Measurements from ENCODE around the gene TOGARAM2. TPM values are rescaled to one million over a fixed set of nuclear protein-coding genes. Genes with fewer than 3 reads are reported as not detected.

TOGARAM2 gene
- total and polyA plus RNA-seq, 10 donors: 3.0 to 19.9 (median 8.6) TPM

GRCh38 chr2:29014331-29014730, 33.2 kb downstream of the TOGARAM2 start:
- peaks cover 40 to 97% (median 79%) of the 10 kb centered on the region in 6 donors for H3K4me1 ChIP-seq
- no peak for TF ChIP-seq POLR2A (IDR thresholded peaks at IDR 0.05)
- TF ChIP-seq CTCF (IDR thresholded peaks at IDR 0.05 in 8 of 11, conservative IDR thresholded peaks at IDR 0.05 in 3 of 11): no peak
- no peak for TF ChIP-seq POLR2AphosphoS5 (IDR thresholded peaks at IDR 0.05)
- no peaks in the 10 kb centered on the region for H3K9me3 ChIP-seq
- intact Hi-C loops (cut with DNase I; ENCODE audit: low total_unique reads): no loop called here
- peak overlapping the region; percentile 28 to 94 (median 76) for H3K27ac ChIP-seq
- H3K36me3 ChIP-seq: no peaks in the 10 kb centered on the region
- DNase-seq: peak; percentile 82
- peak overlapping the region in 3 of 8 donors; percentile 6 to 47 (median 14) for H3K4me3 ChIP-seq
- peaks cover 0 to 29% (median 0%) of the 10 kb centered on the region in 7 donors for H3K27me3 ChIP-seq (replicated peaks in 1 of 7)
- 44 to 58% (median 45%) methylated on average over 8 of the region's 8 CpGs for WGBS, 5 donors

- 8 to 15% (median 12%) methylated on average over 13 of the region's 13 CpGs for WGBS, 5 donors
- Histone ChIP-seq H3K27me3 (replicated peaks in 1 of 7) (peaks cover 0 to 24% (median 0%) of the 10 kb centered on the region in 7 donors), H3K36me3 (no peaks in the 10 kb centered on the region), H3K4me1 (peaks cover 40 to 91% (median 77%) of the 10 kb centered on the region in 6 donors), H3K9me3 (no peaks in the 10 kb centered on the region), H3K27ac (peak overlapping the region; percentile 58 to 94 (median 79)), H3K4me3 (peak overlapping the region in 3 of 8 donors; percentile 3 to 47 (median 14))
- TF ChIP-seq CTCF (IDR thresholded peaks at IDR 0.05 in 8 of 11, conservative IDR thresholded peaks at IDR 0.05 in 3 of 11) (peak in 6 of 11 experiments; percentile 6 to 54 (median 39)), POLR2A (IDR thresholded peaks at IDR 0.05) (no peak), POLR2AphosphoS5 (IDR thresholded peaks at IDR 0.05) (peak; percentile 23 to 63 (median 42))
- peak; percentile 90 for DNase-seq
- intact Hi-C loops (cut with DNase I; ENCODE audit: low total_unique reads): no loop called here
Measured at GRCh38 chr2:29014811-29015421, 33.8 kb downstream of the TOGARAM2 start.

GRCh38 chr2:29015701-29016470, 34.8 kb downstream of the TOGARAM2 start:
- Histone ChIP-seq H3K27me3 (replicated peaks in 1 of 7) (peaks cover 0 to 16% (median 0%) of the 10 kb centered on the region in 7 donors), H3K27ac (peak overlapping the region; percentile 58 to 94 (median 79)), H3K4me3 (peak overlapping the region in 2 of 8 donors; percentile 3 to 47), H3K36me3 (no peaks in the 10 kb centered on the region), H3K4me1 (peaks cover 33 to 81% (median 67%) of the 10 kb centered on the region in 6 donors), H3K9me3 (no peaks in the 10 kb centered on the region)
- intact Hi-C loops (cut with DNase I; ENCODE audit: low total_unique reads): no loop called here
- WGBS, 5 donors: 69 to 76% (median 70%) methylated on average over 17 of the region's 17 CpGs
- DNase-seq: peak; percentile 71
- TF ChIP-seq POLR2AphosphoS5 (IDR thresholded peaks at IDR 0.05): peak in 2 of 3 donors; percentile 44 to 56
- no peak for TF ChIP-seq CTCF (IDR thresholded peaks at IDR 0.05 in 8 of 11, conservative IDR thresholded peaks at IDR 0.05 in 3 of 11)
- TF ChIP-seq POLR2A (IDR thresholded peaks at IDR 0.05): no peak

- TF ChIP-seq CTCF (IDR thresholded peaks at IDR 0.05 in 8 of 11, conservative IDR thresholded peaks at IDR 0.05 in 3 of 11) (no peak), POLR2A (IDR thresholded peaks at IDR 0.05) (no peak), POLR2AphosphoS5 (IDR thresholded peaks at IDR 0.05) (no peak)
- Histone ChIP-seq H3K4me3 (no peak overlapping the region), H3K27ac (peak overlapping the region; percentile 58 to 94 (median 79)), H3K4me1 (peaks cover 26 to 75% (median 61%) of the 10 kb centered on the region in 6 donors), H3K9me3 (no peaks in the 10 kb centered on the region), H3K36me3 (no peaks in the 10 kb centered on the region), H3K27me3 (replicated peaks in 1 of 7) (peaks cover 0 to 10% (median 0%) of the 10 kb centered on the region in 7 donors)
- WGBS, 5 donors: 25 to 42% (median 34%) methylated on average over 5 of the region's 5 CpGs
- intact Hi-C loops (cut with DNase I; ENCODE audit: low total_unique reads): no loop called here
- DNase-seq: peak; percentile 72
Measured at GRCh38 chr2:29016504-29016903, 35.4 kb downstream of the TOGARAM2 start.
